ENCODE results near the gene RER1.

- no peak for TF ChIP-seq EZH2 (IDR thresholded peaks at IDR 0.05; ENCODE audit: insufficient read depth, low read length)
- TF ChIP-seq CTCF (IDR thresholded peaks at IDR 0.05; ENCODE audit: insufficient read depth, low read depth, low read length) = no peak
Observed at GRCh38 chr1:2431518-2431917, 39.9 kb downstream of the RER1 start.
